Measurements from ENCODE around the gene FARSA. TPM values are rescaled to one million over a fixed set of nuclear protein-coding genes. Genes with fewer than 3 reads are reported as not detected.
A peak's percentile ranks its signal among the peaks of the same experiment; 100 is the strongest.
"Not testable (repeated sequence)": the region's sequence is repeated elsewhere in the genome, so short reads cannot be mapped to it uniquely, and the experiment has no call there.

The FARSA gene
- total RNA-seq, 3 donors from 2014 or later = 26.1 to 53.7 (median 40.7) TPM

GRCh38 chr19:12953138-12953798 is 19.8 kb upstream of the FARSA start:
- intact Hi-C loops (cut with DNase I; ENCODE audit: low total_unique reads) = no loop called here
- H3K9me3 ChIP-seq = no peaks in the 10 kb centered on the region
- peaks cover 6 to 7% of the 10 kb centered on the region in 2 donors for H3K4me1 ChIP-seq
- H3K36me3 ChIP-seq = peaks cover 17% of the 10 kb centered on the region
- DNase-seq (ENCODE audit: low spot score in 2 of 2) = no peak
- H3K27me3 ChIP-seq = no peaks in the 10 kb centered on the region
- H3K4me3 ChIP-seq = no peak overlapping the region
- peak overlapping the region in 1 of 2 donors; percentile 61 for H3K27ac ChIP-seq
- no peak for TF ChIP-seq POLR2A (IDR thresholded peaks at IDR 0.05)
- no peak for TF ChIP-seq POLR2AphosphoS5 (IDR thresholded peaks at IDR 0.05)
- TF ChIP-seq, protein P1, sequence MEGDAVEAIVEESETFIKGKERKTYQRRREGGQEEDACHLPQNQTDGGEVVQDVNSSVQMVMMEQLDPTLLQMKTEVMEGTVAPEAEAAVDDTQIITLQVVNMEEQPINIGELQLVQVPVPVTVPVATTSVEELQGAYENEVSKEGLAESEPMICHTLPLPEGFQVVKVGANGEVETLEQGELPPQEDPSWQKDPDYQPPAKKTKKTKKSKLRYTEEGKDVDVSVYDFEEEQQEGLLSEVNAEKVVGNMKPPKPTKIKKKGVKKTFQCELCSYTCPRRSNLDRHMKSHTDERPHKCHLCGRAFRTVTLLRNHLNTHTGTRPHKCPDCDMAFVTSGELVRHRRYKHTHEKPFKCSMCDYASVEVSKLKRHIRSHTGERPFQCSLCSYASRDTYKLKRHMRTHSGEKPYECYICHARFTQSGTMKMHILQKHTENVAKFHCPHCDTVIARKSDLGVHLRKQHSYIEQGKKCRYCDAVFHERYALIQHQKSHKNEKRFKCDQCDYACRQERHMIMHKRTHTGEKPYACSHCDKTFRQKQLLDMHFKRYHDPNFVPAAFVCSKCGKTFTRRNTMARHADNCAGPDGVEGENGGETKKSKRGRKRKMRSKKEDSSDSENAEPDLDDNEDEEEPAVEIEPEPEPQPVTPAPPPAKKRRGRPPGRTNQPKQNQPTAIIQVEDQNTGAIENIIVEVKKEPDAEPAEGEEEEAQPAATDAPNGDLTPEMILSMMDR (IDR thresholded peaks at IDR 0.05) = no peak

DNA sequence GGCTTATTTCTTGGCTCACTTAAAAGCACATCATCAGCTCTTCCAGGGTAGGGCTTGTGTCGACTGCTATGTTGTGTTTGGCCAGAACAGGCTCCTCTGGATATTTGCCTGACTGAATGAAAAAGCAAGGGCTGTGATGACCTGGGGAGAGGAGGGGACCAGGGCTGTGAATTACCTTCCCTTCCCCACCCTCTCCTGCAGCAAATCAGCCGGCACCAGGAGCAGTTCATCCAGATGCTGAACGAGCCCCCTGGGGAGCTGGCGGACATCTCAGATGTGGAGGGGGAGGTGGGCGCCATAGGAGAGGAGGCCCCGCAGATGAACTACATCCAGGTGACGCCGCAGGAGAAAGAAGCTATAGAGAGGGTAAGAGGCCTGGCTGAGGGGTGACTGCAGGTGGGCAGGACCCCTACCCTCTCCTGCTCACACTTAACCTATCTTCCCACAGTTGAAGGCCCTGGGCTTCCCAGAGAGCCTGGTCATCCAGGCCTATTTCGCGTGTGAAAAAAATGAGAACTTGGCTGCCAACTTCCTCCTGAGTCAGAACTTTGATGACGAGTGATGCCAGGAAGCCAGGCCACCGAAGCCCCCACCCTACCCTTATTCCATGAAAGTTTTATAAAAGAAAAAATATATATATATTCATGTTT is 19.1 kb upstream of the FARSA start:
- intact Hi-C loops (cut with DNase I; ENCODE audit: low total_unique reads) = no loop called here
- Histone ChIP-seq H3K36me3 (peaks cover 17% of the 10 kb centered on the region), H3K9me3 (no peaks in the 10 kb centered on the region), H3K4me1 (peaks cover 6 to 7% of the 10 kb centered on the region in 2 donors), H3K4me3 (no peak overlapping the region), H3K27ac (peak overlapping the region in 1 of 2 donors; percentile 15), H3K27me3 (no peaks in the 10 kb centered on the region)
- no peak for DNase-seq (ENCODE audit: low spot score in 2 of 2)
- TF ChIP-seq, protein P1 (IDR thresholded peaks at IDR 0.05) = no peak
- TF ChIP-seq POLR2AphosphoS5 (IDR thresholded peaks at IDR 0.05) (no peak), POLR2A (IDR thresholded peaks at IDR 0.05) (no peak)

DNA sequence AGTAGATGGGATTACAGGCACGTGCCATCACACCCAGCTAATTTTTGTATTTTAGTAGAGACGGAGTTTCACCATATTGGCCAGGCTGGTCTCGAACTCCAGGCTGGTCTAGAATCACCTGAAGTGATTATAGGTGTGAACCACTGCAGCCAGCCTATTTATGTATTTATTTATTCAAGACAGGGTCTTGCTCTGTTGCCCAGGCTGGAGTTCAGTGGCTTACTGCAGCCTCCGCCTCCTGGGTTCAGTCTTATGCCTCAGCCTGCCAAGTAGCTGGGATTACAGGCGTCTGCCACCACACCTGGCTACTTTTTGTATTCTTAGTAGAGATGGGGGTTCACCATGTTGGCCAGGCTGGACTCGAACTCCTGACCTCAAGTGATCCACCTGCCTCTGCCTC is 18.5 kb upstream of the FARSA start:
- H3K27me3 ChIP-seq; DNase-seq (ENCODE audit: low spot score in 2 of 2); H3K4me3 ChIP-seq; intact Hi-C loops (cut with DNase I; ENCODE audit: low total_unique reads); H3K4me1 ChIP-seq; H3K9me3 ChIP-seq: not testable (repeated sequence)
- Histone ChIP-seq H3K27ac (peak overlapping the region in 1 of 2 donors; percentile 15), H3K36me3 (peaks cover 17% of the 10 kb centered on the region)

- peaks cover 17% of the 10 kb centered on the region for H3K36me3 ChIP-seq
- intact Hi-C loops (cut with DNase I; ENCODE audit: low total_unique reads) = no loop called here
- no peaks in the 10 kb centered on the region for H3K9me3 ChIP-seq
- H3K4me1 ChIP-seq = peaks cover 0 to 8% of the 10 kb centered on the region in 2 donors
- no peak overlapping the region for H3K4me3 ChIP-seq
- H3K27me3 ChIP-seq = no peaks in the 10 kb centered on the region
- TF ChIP-seq, protein P1 (IDR thresholded peaks at IDR 0.05) = no peak
- TF ChIP-seq POLR2A (IDR thresholded peaks at IDR 0.05) = no peak
- no peak for TF ChIP-seq POLR2AphosphoS5 (IDR thresholded peaks at IDR 0.05)
- no peak overlapping the region for H3K27ac ChIP-seq
- no peak for DNase-seq (ENCODE audit: low spot score in 2 of 2)
Observed at GRCh38 chr19:12949363-12950283, 16.1 kb upstream of the FARSA start.

DNA sequence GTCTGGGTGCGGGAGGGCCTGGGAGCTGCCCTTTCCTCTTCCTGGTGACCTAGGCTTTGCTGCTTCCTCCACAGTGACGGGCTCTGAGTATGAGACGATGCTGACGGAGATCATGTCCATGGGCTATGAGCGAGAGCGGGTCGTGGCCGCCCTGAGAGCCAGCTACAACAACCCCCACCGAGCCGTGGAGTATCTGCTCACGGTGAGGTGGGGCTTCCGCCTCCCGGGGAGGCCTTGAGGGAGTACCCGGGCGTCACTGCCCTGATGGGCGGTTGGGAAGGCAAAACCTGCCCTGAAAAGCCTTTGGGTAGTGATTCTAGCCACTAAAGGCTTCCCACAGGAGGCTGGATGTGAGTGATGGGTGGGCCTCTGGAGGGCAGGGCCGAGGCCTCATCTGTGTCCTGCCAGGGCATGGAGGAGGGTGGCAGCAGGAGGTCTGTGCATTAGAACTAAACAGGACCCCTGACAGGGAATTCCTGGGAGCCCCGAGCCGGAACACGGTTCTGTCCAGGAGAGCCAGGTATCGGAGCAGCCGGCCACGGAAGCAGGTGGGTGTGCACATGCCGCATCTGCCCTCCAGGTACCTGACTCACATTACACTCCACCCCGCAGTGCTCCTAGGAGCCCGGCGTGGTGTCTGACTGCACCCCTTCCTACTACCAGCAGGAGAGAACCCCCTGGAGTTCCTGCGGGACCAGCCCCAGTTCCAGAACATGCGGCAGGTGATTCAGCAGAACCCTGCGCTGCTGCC is 15.3 kb upstream of the FARSA start:
- peaks cover 17% of the 10 kb centered on the region for H3K36me3 ChIP-seq
- H3K27ac ChIP-seq = no peak overlapping the region
- DNase-seq (ENCODE audit: low spot score in 2 of 2) = no peak
- peaks cover 0 to 8% of the 10 kb centered on the region in 2 donors for H3K4me1 ChIP-seq
- intact Hi-C loops (cut with DNase I; ENCODE audit: low total_unique reads) = no loop called here
- no peak overlapping the region for H3K4me3 ChIP-seq
- no peaks in the 10 kb centered on the region for H3K9me3 ChIP-seq
- H3K27me3 ChIP-seq = no peaks in the 10 kb centered on the region
- no peak for TF ChIP-seq POLR2AphosphoS5 (IDR thresholded peaks at IDR 0.05)
- TF ChIP-seq, protein P1 (IDR thresholded peaks at IDR 0.05) = no peak
- no peak for TF ChIP-seq POLR2A (IDR thresholded peaks at IDR 0.05)
